HG03457 (cell line): ENCODE data around the gene PRKACB.
A peak's percentile ranks its signal among the peaks of the same experiment; 100 is the strongest.

Source experiments
- ATAC-seq: cut with Tn5 transposase; IDR thresholded peaks from one replicate; pipeline ENCODE4 v1.9.1; 2021; ENCODE audit warnings: moderate number of reproducible peaks; ENCODE audit not compliant: unreplicated experiment

Gene PRKACB

DNA sequence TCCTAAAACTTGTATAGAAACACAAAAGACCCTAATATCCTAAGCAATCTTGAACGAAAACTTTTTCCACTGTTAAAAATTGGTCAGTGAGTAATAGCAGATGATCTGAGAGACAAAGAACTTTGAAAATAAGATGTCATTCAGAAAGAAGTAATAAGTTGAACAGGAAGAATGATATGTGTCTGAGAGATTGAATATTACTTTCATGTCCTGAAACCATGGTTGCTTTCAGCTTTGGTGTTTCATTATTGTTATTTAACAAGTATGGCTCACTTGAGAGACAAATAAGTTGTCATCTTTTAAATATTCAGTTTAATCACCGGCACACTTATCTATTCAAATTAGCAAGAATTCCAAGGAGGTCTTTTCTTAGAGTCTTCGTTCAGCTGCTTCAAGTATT lies 11.4 kb downstream of the PRKACB start:
- ATAC-seq, result no peak

DNA sequence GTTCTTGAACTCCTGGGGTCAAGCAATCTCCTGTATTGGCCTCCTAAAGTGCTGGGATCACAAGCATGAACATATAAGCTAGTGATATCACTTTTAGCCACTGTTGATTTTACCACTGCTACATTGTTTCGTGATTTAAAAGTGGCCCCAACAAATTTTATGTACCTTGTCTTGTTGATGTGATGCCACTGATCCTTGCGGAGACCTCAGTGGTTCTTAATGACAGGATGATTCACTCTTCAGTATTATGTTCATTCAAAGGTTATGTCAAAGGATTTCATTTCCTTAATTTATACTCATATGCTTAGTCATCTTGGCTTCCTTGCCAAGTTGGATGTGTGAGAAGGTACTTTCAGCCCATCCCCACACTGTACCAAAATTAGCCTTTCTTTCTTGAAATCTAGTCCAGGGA lies 12.1 kb downstream of the PRKACB start:
- ATAC-seq, result no peak

DNA sequence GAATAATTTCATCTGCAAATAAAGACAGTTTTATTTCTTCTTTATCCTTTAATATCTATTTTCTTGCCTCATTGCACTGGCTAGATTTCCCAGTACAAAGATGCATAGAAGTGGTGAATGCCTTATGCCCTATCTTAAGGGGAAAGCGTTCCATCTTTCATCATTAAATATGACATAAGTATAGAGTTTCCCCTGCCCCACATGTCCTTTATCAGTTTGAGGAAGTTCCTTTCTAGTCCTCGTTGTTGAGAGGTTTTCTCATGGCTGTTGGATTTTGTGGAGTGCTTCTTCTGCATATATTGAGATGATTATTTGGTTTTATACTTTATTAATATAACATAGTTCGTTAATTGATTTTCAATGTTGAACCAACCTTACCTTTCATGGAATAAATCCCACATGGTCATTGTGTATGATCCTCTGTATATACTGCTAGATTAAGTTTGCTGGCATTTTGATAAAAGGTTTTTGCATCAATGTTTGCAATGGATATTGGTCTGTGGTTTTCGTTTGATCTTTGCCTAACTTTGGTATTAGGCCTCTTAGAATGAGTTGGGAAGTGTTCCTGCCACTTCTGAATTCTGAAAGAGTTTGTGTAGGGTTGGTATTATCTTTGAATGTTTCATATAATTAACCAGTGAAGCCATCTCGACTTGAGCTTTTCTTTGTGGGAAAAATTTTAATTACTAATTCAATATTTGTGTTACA lies 15.6 kb downstream of the PRKACB start:
- no peak for ATAC-seq

DNA sequence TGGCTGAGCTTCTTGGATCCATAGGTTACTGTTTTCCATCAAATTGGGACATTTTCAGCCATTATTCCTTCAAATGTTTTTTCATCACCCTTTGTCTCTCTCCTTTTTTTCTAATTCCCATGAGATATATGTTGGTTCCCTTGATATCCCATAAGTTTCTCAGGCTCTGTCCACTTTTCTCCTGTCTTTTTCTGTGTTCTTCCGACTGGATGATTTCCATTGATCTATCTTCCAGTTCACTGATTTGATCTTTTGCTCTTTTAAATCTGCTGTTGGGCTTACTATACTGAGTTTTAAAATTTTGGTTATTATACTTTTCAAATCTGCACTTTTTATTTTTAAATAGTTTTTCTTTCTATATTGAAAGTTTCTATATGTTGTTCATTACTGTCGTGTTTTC lies 18.2 kb downstream of the PRKACB start:
- no peak for ATAC-seq

DNA sequence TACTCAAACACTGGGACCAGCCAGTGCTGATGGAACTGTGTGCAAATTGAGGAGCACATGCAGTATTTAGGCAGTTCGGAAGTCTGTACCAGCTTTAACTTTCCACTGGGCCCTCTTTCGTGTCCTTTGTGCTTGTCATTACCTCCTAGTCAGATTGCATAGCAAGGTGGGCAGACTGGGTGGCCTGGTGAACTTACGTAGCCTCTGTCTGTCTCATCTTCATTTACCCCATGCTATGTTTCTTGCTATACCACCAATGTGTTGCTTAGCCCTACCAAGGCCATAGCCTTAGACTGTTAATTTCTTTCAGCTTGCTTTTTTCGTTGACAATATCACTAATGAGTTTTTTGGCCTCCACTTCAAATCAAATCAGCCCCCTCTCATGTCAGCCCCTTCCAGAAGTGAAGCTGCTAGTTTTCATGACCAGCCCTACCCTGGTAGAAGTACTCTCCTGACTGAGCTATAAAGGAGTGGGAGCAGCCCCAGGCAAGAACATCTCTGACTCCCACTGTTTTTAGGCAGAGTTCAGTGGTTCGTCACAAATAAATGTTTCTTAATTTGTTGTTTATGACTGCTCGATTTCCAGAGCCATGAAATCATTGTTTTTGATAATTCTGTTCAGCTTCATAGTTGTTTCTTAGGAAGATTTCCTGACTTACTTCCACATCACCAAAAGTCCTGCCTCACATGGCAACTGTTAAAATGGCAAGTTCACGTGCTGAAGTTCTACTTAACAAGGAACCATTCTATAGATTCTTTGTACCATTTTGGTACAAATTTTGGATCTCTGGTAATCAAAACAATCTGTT lies 19.3 kb downstream of the PRKACB start:
- no peak for ATAC-seq

DNA sequence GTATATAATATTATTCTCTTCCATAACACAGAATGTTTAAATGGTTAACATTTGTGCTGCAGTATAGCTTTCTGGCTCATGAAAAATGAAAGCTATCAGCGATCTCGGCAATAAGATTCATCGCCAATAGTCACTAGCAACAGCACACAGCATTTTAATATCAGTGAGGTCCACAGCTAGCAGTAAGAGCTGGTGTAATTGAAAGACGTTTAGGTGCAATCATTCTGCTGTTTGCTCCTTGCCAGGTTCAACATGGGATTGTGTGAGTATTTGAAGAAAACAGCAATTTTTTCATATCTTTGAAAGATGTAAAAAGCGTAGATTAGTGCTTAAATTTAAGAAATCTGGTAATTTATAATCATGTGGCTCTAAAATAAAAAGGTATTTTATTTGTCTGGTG lies 20.1 kb downstream of the PRKACB start:
- no peak for ATAC-seq

DNA sequence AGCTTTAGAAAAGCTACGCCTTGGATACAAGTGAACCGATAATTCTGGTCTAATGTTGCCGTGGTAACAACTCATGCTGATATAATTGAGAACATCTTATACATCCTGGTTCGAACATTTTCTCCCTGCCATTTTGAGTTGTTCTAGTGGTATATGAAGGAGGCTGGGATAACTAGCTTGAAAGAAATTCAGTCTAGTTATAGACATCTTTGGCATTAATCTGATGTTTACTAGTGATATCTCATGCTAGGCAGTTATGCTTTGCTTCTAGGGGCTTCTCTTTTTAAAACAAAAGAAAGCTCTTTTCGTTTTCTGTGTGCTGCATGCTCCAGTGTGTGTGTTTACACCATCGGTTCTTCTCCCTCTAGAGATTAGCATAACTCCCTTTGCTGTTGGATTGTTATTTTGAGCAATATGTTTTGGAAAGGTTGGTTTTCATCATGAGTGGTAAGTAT lies 20.5 kb downstream of the PRKACB start:
- no peak for ATAC-seq

DNA sequence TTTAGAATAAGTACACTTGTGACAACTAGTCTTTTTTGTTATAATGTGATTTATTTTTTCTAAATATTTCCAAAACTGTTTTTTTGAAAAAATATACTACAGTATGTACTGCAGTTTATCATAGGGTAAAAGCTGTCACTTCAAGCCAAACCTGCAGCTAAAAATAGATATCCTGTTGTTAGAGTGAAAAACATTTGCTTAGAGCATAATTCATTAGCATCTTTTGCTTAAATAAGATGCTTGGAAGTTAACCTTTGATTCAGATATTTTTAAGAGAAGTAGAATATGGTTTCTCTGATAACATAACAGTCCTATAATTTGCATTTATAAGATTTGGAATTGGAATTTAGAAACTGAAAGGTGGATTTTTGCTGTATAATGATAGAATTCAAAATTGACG lies 21.5 kb downstream of the PRKACB start:
- ATAC-seq, result no peak

DNA sequence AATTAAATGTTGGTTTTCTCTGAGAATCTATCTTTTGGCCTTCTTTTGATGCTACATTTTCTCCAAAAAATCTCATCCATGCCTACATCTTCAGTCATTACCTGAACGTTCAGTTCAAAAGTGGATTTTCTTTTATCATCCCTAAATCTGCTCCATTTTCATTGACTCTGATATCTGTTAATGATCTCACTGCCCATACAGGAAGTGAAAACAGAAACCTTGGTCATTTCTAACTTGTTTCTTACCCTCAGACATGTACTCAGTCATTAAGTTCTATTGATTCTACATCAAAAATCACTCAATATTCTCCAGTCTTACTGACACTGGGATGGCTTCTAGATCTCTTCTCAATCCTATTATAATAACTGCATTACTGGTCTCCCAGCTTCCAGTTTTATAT lies 22.7 kb downstream of the PRKACB start:
- peak; percentile 97 for ATAC-seq

DNA sequence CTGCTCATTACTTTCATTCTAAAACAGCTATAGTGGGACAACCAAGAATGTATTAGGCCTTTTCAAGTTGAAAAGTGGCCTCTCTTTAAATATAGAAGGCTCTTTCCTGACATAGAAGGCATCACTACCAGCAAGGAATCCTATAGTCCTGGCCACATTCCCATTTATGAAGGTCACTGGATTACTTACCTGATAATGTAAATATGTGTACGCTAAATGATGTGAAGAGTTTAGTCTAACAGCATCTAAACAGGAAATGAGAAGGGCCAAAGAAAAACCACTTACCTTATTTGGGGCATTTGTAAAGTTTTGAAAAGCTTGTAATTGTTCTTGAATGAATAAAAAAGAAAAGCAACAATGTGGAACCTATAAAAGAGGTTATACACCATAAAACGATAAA lies 24.7 kb downstream of the PRKACB start:
- ATAC-seq, result no peak

DNA sequence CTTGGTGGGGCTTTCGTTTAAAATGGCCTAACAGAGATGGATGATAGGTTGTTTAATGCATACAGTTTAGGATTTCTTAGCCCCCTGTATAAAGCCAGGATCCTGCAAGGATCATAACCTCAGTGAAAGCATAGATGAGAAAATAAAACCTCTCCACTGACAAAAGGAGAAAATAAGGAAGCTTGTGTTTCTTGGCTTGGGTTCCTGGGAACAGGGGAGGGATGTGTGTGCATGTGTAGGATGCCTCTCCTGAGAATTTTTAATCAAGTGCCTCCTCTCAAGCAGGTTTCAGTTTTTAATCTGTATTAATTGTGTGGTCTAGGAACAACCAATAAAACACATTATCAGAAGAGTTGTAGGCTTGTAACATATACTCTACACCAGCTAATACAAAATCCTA lies 26.1 kb downstream of the PRKACB start:
- no peak for ATAC-seq

DNA sequence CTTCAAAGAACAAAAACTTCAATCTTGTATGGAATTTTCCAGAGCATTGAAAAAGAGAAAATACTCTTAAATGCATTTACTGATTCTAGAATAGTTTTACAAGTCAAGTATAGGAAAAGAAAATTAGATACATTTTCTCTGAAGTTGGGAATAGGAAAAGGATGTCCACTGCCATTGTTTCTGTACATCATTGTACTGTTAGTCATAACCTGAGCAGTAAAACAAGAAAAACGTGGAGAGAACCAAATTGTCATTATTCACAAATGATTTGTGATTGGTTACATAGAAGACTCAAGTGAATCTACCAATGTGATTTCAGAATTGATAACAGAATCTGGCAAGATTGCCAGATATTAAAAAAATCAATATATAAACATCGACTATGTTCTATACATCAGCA lies 27.4 kb downstream of the PRKACB start:
- no peak for ATAC-seq

DNA sequence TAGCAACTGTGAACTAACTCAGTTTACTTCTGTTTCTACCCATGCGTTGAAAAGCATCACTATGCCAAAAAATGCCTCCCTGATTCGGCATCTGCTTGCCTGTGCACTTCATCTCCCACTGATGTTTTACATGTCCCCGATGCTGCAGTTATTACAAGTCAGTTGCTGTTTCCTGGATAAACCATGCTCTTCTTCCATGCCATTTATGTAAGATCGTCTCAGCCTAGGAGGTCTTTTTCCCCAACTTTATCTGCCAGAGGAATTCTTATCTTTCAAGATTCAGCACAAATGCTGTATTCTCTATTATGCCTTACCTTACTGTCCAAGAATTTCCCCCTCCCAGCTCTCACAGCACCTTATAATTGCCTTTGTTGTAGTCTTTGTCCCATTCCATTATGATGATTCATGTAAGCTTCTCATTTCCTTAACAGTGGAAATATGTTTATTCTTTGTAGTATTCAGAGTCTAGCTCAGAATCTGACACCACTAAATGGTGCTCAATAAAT lies 30.0 kb downstream of the PRKACB start:
- no peak for ATAC-seq

DNA sequence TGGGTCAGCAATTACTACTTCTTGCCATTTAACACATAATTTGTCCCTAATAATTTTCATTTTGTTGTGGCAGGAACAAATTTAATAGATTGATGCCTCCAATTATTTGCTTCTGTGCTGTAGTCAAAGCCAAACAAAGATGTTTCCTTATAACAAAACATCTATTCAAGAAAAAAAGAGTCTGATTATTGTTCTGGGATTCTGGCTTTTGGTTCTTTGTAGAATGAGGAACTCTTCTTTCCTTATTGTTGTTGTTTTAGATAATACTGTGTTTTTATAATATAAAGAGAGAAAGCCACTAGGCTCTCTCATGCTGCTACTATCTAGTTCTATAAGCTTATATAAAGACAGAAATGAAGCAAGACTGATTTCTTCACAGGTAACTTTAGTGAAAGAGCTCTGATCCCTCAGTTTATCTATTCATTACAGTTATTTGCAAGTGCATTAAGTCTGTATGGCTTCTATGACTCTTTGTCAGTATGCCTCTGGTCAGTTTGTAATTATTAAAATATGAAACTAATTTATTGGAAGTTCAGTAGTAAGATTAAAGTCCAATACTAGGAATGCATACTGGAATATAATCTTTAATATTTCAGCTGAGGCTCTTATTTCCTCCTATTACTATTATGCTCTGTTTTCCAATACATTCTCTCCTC lies 37.4 kb downstream of the PRKACB start:
- ATAC-seq, result no peak

DNA sequence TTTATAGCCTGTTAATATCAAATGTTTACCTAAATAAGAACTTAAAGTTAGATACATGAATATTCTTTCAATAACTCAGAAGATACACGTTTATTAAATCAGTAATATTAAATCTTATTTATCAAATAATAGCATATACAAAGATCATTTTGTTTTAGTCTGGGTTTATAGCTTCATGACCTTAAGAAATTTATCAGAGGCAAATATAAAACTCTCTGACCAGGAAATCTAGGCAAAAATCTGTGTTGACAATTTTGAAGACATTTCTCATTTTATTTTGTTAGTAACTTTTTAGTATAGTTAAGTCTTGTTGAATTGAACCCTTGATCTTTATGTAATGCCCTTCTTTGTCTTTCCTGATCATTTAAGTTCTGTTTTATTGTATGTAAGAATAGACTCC lies 46.4 kb downstream of the PRKACB start:
- ATAC-seq, result no peak

DNA sequence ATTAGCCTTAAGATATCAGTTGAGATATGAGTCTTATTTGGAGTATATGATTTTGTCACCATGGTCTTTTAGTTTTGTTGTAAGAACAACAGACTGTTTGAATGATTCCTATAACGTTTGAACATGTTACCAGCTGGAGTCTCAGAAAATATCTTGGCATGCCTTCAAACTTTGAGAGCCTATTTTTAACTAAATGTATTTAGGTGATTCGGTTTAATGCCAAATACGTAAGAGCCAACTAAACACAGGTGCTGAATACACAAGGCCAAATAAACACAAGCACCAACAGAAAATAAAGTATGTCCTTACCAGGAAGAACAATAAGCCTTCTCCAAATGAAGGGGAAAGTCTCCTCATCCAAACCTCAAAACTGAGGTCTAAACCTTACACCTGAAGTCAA lies 48.6 kb downstream of the PRKACB start:
- ATAC-seq, result no peak

DNA sequence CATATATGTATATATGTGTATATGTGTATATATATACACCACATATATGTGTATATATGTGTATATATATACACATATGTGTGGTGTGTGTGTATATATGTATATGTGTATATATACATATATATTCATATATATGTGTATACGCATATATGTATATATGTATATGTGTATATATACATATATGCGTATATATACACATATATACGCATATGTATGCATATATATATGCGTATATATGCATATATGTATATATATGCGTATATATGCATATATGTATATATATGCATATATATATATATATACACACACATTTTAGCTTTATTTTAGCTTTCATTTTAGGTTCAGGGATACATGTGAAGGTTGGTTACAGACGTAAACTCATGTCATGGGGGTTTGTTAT lies 54.8 kb downstream of the PRKACB start:
- ATAC-seq, result no peak

DNA sequence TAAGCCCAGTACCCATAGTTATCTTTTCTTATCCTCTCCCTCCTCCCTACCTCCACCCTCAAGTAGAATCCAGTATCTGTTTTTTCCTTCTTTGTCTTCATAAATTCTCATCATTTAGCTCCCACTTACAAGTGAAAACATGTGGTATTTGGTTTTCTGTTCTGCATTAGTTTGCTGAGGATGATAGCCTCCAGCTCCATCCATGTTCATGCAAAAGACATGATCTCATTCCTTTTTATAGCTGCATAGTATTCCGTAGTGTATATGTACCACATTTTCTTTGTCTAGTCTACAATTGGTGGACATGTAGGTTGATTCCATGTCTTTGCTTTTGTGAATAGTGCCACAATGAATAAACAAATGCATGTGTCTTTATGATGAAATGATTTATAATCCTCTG lies 55.2 kb downstream of the PRKACB start:
- no peak for ATAC-seq

DNA sequence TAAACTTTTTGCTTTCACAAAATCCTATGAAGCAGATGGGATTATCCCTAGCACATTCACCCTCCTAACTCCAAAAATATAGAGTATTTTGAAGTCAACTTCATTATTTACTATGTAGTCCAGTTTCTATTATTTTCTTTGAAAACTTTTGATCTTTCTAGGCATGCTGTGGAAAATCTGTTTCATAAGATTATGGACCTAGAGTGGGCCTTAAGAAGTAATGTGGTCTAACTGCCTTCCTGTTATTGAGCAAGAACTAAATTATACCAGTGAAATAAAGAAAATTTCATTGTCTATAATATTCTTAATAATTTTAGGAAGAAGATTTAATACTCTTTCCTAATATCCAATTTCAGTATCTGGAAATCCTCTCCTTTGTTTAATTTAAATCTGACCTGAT lies 58.1 kb downstream of the PRKACB start:
- ATAC-seq, result no peak

DNA sequence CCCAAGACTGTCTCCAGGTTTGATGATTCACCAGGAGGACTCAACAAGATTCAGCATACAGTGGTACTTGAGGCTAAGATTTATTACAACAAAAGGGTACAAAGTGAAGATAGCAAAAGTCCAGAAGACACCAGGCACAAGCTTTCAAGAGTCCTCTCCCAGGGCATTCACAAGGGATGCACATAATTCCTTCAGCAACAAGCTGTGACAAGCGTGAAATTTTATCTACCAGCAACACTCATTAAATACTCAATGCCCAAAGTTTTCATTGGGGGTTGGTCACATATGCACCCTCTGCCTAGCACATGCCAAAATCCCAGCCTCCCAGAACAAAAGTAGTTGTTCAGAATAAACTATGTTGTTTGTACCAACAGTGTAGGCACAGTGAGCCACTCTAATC lies 62.3 kb downstream of the PRKACB start:
- no peak for ATAC-seq

DNA sequence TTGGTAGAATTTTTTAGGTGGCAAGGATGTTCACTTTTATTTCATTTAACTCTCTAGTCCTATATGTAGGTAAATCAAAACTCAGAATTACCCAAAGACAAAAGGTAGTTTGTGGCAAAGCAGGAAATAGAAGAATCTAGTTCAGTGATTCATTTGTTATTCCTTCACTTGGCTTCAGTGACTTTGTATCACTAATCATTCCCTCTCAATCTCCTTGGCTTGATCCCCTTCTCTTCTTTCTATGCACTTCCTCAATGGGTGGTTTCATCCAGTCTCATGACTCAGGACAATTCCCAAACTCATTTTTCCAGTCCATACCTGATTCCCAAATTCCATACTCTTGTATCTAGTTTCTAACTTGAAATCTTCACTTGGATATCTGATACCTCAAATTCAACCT lies 64.9 kb downstream of the PRKACB start:
- no peak for ATAC-seq
